GM23338 (cell line): ENCODE data around the gene DHX29.

Source experiments
- CREB1 ChIP-seq: fragments of 250-450 bp; sonication (Bioruptor Pico); IDR thresholded peaks from 2 replicates; pipeline ENCODE4 v1.5.0; 2020; ENCODE audit warnings: low read depth, mild to moderate bottlenecking, moderate library complexity
- EZH2 ChIP-seq: fragments of 200-600 bp; sonication (generic); IDR thresholded peaks from one replicate; pipeline ENCODE4 v1.8.0; 2017; ENCODE audit warnings: antibody characterized with exemption, mild to moderate bottlenecking, low read depth; ENCODE audit not compliant: unreplicated experiment
- EZH2phosphoT487 ChIP-seq: fragments of 200-600 bp; sonication (generic); IDR thresholded peaks from one replicate; pipeline ENCODE4 v1.8.1; 2018; ENCODE audit warnings: antibody characterized with exemption; ENCODE audit not compliant: unreplicated experiment
- JUNB ChIP-seq: IDR thresholded peaks from one replicate; pipeline ENCODE4 v1.6.1; 2016; ENCODE audit warnings: antibody characterized with exemption; ENCODE audit not compliant: unreplicated experiment
- POLR2AphosphoS5 ChIP-seq: IDR thresholded peaks from 2 replicates; pipeline ENCODE4 v1.6.1; 2016; ENCODE audit warnings: antibody characterized with exemption, low read depth
- TF ChIP-seq, protein P1 (sequence below), 2 experiments: fragments of 200-600 bp in 1 of 2; sonication (generic) in 1 of 2; conservative IDR thresholded peaks; 2 replicates each; pipeline versions ENCODE4 v1.5.1 to v1.6.1; 2016 to 2017; ENCODE audit warnings: antibody characterized with exemption in 2 of 2, low read depth in 2 of 2, mild to moderate bottlenecking in 2 of 2, moderate library complexity in 1 of 2
- TF ChIP-seq, protein P2 (sequence below): IDR thresholded peaks from 2 replicates; pipeline ENCODE4 v1.6.1; 2016; ENCODE audit warnings: antibody characterized with exemption
- TF ChIP-seq, protein P3 (sequence below): IDR thresholded peaks from one replicate; pipeline ENCODE4 v1.6.1; 2018; ENCODE audit warnings: antibody characterized with exemption; ENCODE audit not compliant: unreplicated experiment

DNA sequence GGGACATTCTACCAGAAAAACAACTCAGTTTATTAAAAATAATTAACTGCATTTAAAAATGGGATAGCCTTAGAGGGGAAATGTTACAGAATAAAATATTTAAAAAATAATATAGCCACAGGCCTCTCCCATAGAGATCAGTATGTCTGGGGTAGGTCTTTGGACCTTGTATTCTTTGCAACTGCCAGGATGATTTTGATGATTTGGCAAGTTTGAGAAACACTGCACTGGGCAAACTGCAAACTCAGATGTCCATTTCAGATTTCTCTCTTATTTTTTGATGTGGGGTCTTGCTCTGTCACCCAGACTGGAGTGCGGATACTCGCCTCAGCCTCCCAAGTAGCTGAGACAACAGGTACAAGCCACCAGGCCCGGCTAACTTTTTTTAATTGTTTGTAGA, 49.2 kb downstream of the DHX29 start:
- TF ChIP-seq POLR2AphosphoS5 = no peak
- TF ChIP-seq, protein P1, sequence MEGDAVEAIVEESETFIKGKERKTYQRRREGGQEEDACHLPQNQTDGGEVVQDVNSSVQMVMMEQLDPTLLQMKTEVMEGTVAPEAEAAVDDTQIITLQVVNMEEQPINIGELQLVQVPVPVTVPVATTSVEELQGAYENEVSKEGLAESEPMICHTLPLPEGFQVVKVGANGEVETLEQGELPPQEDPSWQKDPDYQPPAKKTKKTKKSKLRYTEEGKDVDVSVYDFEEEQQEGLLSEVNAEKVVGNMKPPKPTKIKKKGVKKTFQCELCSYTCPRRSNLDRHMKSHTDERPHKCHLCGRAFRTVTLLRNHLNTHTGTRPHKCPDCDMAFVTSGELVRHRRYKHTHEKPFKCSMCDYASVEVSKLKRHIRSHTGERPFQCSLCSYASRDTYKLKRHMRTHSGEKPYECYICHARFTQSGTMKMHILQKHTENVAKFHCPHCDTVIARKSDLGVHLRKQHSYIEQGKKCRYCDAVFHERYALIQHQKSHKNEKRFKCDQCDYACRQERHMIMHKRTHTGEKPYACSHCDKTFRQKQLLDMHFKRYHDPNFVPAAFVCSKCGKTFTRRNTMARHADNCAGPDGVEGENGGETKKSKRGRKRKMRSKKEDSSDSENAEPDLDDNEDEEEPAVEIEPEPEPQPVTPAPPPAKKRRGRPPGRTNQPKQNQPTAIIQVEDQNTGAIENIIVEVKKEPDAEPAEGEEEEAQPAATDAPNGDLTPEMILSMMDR (conservative IDR thresholded peaks at IDR 0.05; ENCODE audit: low read depth in 2 of 2) = no peak
- TF ChIP-seq, protein P2, sequence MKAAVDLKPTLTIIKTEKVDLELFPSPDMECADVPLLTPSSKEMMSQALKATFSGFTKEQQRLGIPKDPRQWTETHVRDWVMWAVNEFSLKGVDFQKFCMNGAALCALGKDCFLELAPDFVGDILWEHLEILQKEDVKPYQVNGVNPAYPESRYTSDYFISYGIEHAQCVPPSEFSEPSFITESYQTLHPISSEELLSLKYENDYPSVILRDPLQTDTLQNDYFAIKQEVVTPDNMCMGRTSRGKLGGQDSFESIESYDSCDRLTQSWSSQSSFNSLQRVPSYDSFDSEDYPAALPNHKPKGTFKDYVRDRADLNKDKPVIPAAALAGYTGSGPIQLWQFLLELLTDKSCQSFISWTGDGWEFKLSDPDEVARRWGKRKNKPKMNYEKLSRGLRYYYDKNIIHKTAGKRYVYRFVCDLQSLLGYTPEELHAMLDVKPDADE = no peak
- no peak for TF ChIP-seq EZH2
- TF ChIP-seq, protein P3, sequence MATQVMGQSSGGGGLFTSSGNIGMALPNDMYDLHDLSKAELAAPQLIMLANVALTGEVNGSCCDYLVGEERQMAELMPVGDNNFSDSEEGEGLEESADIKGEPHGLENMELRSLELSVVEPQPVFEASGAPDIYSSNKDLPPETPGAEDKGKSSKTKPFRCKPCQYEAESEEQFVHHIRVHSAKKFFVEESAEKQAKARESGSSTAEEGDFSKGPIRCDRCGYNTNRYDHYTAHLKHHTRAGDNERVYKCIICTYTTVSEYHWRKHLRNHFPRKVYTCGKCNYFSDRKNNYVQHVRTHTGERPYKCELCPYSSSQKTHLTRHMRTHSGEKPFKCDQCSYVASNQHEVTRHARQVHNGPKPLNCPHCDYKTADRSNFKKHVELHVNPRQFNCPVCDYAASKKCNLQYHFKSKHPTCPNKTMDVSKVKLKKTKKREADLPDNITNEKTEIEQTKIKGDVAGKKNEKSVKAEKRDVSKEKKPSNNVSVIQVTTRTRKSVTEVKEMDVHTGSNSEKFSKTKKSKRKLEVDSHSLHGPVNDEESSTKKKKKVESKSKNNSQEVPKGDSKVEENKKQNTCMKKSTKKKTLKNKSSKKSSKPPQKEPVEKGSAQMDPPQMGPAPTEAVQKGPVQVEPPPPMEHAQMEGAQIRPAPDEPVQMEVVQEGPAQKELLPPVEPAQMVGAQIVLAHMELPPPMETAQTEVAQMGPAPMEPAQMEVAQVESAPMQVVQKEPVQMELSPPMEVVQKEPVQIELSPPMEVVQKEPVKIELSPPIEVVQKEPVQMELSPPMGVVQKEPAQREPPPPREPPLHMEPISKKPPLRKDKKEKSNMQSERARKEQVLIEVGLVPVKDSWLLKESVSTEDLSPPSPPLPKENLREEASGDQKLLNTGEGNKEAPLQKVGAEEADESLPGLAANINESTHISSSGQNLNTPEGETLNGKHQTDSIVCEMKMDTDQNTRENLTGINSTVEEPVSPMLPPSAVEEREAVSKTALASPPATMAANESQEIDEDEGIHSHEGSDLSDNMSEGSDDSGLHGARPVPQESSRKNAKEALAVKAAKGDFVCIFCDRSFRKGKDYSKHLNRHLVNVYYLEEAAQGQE = no peak
- no peak for TF ChIP-seq EZH2phosphoT487
- TF ChIP-seq JUNB = no peak
- TF ChIP-seq CREB1 (CRISPR knock-in tag) = no peak
